GM12891 (cell line): ENCODE measurements around the gene CCDC57.

ENCODE experiments used
- DNase-seq: peaks from one replicate; pipeline ENCODE4 v3.0.0; 2011; ENCODE audit warnings: low spot score; ENCODE audit not compliant: insufficient read length
- FAIRE-seq: peaks from 2 replicates; lab custom pipeline; 2011; peaks lifted over from hg19 to GRCh38; lab: Jason Lieb, UNC
- PAX5 ChIP-seq: IDR thresholded peaks from 2 replicates; pipeline ENCODE4 v1.6.1; 2011; ENCODE audit warnings: low read length, moderate library complexity, mild to moderate bottlenecking; ENCODE audit not compliant: insufficient read depth, severe bottlenecking
- POLR2A ChIP-seq: IDR thresholded peaks from 2 replicates; pipeline ENCODE4 v1.6.1; 2011; ENCODE audit warnings: low read depth, low read length, control low read depth
- POLR2AphosphoS5 ChIP-seq: IDR thresholded peaks from 2 replicates; pipeline ENCODE4 v1.6.1; 2011; ENCODE audit warnings: low read depth, low read length, control low read depth
- POU2F2 ChIP-seq: IDR thresholded peaks from 2 replicates; pipeline ENCODE4 v1.6.1; 2011; ENCODE audit warnings: low read depth, mild to moderate bottlenecking, control low read depth, low read length, moderate library complexity
- SPI1 ChIP-seq: IDR thresholded peaks from 2 replicates; pipeline ENCODE4 v1.6.1; 2011; ENCODE audit warnings: low read depth, low read length, control low read depth
- TAF1 ChIP-seq: IDR thresholded peaks from 2 replicates; pipeline ENCODE4 v1.6.1; 2011; ENCODE audit warnings: low read depth, low read length, control low read depth

The CCDC57 gene

GRCh38 chr17:82105417-82105881 is 107.2 kb downstream of the CCDC57 start:
- DNase-seq (no peak), FAIRE-seq (no peak)
- TF ChIP-seq POLR2A (no peak), TAF1 (no peak), PAX5 (no peak), POLR2AphosphoS5 (no peak), POU2F2 (no peak), SPI1 (no peak)

DNA sequence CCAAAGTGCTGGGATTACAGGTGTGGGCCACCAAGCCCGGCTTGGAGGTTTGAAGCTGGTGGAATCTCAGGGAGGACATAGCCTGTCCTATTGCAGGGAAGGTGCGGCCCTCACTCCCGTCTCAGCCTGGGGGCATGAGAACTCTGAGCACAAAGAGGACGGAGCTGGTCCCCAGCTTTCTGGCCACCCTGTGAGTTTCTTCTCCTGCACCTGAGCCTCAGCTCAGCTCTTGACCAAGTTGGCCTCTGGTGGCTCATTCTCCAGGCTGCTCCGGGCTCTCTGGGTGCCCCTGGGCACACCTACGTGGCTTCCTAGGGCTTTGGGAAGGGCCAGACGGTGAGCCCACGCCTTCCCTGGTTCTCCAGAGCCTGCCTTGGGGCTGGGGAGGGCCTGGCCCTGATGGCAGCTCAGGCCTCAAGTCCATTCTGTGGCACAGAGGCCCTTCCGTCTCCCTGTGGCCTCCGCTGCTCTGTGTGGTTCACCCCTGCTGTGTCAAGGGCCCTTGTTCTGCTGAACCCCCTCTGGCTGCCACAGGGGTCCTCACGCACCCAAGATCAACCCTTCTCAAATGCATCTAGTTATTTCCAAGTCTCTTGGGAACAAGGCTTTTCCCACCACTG is 107.7 kb downstream of the CCDC57 start:
- TF ChIP-seq POLR2A (no peak), PAX5 (no peak)
- no peak for DNase-seq
- no peak for FAIRE-seq

- no peak for TF ChIP-seq SPI1
- no peak for FAIRE-seq
- no peak for DNase-seq
These were observed 108.8 kb downstream of the CCDC57 start for GRCh38 chr17:82103553-82104451.

DNA sequence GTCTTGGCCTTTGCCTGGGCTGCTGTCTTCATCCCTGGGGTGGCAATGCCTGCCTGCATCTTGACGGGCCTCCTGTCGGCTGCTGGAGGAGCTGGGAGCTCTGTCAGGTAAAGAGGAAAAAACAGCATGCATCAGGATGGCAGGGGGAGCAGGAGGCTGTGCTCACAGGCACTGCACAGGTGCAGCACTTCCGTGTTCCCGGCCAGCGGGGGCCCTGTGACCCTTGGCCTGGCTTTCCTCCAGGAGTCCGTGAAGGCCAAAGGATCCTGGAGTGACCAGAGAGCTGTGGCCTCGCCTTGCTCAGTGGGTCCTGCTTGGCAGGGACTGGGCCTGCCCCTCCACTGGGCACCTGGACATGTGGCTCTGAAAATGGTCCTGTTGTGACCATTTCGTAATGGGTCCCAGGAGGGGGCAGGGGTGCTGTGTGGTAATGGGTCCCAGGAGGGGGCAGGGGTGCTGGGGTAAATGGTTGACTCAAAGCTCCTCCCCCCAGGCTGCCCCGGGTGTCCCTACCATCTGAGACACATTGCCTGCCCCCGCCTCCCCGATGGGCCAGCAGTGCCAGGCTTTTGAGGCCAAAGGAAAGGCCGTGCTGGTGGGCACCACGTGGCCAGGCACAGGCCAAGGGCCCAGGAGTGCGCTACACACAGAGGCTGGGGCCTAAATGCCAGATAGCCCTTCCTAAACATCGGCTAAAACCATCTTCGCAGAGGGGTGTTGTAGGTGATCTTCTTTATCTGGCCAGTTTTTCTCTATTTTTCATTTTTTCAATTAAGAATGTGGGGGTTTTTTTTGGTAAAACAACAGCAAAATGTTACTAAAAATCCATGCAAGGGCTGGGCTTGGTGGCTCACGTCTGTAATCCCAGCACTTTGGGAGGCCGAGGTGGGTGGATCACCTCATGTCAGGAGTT is 110.6 kb downstream of the CCDC57 start:
- DNase-seq = no peak
- no peak for TF ChIP-seq POLR2A
- no peak for TF ChIP-seq PAX5
- no peak for TF ChIP-seq SPI1
- no peak for FAIRE-seq

- no peak for FAIRE-seq
- no peak for TF ChIP-seq POU2F2
- TF ChIP-seq SPI1 = no peak
- no peak for TF ChIP-seq POLR2AphosphoS5
- TF ChIP-seq PAX5 = no peak
- TF ChIP-seq POLR2A = no peak
- no peak for TF ChIP-seq TAF1
- no peak for DNase-seq
These were observed 111.3 kb downstream of the CCDC57 start for GRCh38 chr17:82101301-82101715.

- peak; percentile 18; the same call in 1 of the 2 replicates for TF ChIP-seq POLR2A
- no peak for TF ChIP-seq POLR2AphosphoS5
- FAIRE-seq (no peak), DNase-seq (no peak)
These were observed 111.9 kb downstream of the CCDC57 start for GRCh38 chr17:82100502-82101298.

DNA sequence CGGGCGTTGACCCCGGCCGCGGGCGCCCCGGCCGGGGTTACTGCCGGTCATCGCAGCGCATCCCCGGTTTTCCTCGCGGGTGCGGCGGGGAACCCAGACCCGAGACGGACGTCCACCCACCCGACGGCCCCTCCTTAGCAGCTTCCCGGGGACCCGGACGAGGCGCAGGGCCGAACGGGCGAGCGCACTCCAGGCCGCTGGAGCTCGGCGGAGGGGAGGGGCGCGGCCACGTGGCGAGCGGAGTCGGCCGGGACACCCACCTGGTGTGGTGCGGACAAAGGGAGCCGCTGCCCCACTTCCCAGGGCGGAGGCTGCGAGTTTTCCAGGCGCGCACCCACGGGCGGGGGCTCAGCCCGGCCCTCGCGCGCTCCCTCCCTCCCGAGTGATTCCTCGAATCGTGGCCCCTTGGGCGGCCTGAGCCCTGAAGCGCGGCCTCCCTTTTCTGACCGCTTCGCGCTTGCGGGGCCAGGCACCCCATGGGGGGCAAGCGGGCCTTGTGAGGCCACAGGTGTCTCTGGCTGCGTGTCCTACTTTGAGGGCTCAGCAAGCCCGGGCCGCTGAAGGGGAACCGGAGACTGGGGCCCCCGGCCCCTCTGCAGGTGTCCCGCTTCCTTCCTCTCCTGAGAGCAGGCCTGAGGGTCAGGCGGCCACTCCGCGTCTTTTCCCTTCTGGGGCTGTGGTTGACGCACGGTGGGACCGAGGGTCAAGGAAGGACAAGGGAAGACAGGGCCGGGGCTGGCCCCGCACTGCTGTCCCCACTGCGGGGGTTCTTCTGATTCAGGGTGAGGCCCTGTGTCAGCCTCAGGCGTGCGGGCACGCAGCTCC is 113.5 kb downstream of the CCDC57 start:
- TF ChIP-seq POLR2AphosphoS5 (0 out of 2 replicates have a peak, but pooled peaks have one; percentile 12), PAX5 (no peak)
- no peak for DNase-seq
- FAIRE-seq = no peak

DNA sequence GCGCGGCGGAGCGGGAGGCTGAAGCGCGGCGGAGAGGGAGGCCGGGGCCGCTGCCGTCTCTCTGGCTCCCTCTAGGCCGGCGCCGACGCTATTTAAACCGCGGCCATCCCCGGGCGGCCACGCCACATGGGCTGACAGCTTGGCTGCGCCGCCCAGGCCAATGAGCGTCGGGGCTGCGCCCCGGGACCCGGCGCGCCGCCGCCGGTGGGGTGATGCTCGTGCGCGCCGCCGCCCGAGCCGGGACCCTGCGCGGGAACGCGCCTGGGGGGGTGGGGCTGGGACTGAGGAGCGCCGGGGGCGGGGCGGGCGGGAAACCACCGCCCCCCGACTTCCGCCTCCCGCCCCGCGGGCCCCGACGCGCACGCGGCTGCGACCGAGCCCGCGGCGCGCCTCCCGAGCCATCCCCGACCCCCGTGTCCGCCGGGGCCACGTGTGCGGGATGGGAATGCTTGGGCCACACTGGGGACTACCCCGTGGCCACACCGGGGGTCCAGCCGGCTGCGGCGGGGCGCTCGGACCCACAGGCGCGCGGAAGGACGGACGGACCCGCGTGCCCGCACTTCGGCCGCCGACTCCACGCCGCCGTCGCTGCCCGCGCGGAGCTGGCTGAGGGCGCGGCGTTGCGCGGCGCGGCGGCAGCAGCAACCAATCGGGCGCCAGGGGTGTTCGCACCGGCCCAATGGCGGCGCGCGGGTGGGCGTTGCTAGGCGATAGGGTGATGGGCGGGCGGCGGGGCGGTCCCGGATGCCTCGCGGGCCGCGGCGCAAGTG is 114.3 kb downstream of the CCDC57 start, which contains the start of gene FASN:
FASN (minus strand) TSS at position 68 of the 770 bp plus-strand sequence. CDS start 1,791 bp downstream, outside the sequence.
- peak; percentile 100 for DNase-seq
- TF ChIP-seq PAX5 (no peak), SPI1 (no peak), POLR2A (peak; percentile 94), TAF1 (peak; percentile 89), POU2F2 (peak; percentile 67), POLR2AphosphoS5 (peak; percentile 91)
- peak; percentile 98 for FAIRE-seq
